ENCODE measurements around the gene TMEM86A.

Gene TMEM86A

DNA sequence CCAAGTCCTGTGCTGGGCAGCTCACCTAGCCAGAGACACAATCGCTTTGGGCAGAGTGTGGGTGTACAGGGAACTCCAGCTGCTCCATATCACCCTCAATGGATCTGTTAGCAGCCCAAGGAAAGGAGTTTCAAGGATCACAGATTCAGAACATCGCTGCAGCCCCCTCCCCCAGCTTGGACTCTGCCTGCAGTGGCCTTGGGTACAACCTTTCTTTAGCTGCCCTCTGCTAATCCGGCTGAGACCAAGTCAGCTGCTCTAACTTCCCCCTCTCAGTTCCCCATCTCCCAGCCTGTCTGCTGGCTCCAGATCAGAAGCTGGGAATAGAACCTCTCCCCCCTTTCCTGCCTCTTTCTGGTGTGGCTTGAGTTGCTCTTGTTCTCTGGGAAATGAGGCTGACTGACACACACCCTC lies 1.3 kb downstream of the TMEM86A start:
- no peak for FAIRE-seq

DNA sequence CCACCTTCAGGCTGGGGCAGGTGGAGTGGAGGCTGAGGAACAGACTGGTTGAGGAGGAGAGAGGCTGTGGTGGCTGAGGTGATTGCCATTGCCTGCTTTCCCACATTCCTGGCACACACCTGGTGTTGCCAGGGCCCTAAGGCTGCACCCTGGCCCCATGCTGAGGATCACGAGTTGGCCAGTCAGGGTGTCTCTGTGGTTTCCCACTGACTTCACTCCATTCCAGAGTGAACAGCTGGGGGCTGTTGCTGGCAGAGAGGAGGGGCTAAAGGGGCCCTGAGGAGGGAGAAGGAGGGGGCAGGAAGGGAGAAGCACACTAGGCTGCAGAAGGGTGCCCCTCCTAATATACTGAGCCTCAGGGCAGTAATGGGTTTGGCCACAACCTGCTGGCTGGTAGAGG lies 1.8 kb downstream of the TMEM86A start:
- no peak for FAIRE-seq
- DNase-seq (ENCODE audit: low spot score) = peak; percentile 20

More for the DNA sequence above, 1.3 kb downstream of the TMEM86A start:
- DNase-seq (ENCODE audit: low spot score) = no peak

DNA sequence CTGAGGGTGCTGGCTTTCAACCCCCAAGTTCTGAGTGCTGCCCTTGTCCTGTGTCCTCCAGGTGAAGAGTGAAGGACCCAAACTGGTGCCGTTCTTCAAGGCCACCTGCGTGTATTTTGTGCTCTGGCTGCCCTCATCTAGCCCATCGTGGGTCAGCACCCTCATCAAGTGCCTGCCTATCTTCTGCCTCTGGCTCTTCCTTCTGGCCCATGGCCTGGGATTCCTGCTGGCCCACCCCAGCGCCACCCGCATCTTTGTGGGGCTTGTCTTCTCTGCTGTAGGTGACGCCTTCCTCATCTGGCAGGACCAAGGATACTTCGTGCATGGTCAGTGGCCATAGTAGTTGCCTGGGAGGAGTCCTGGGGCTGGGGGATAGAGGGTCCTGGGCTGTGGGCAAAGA lies 2.3 kb downstream of the TMEM86A start:
- DNase-seq (ENCODE audit: low spot score) (no peak), FAIRE-seq (no peak)

DNA sequence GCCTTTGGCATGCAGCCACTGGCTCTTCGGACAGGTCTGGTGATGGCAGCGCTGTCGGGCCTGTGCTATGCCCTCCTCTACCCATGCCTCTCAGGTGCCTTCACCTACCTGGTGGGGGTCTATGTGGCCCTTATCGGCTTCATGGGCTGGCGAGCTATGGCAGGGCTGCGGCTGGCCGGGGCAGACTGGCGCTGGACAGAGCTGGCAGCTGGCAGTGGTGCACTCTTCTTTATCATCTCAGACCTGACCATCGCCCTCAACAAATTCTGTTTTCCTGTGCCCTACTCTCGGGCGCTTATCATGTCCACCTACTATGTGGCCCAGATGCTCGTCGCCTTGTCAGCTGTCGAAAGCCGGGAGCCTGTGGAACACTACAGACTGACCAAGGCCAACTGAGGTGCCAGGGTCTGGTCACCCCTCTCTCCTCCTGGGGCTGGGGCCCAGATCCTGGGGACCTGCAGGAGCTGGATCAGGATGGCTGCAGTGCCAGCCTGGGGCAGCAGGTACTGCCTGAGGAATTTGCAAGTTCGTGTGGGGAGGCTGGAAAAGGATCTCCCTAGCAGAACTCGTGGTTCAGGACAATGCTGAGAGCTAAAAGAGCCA lies 3.1 kb downstream of the TMEM86A start:
- DNase-seq (ENCODE audit: low spot score) (no peak), FAIRE-seq (no peak)

DNA sequence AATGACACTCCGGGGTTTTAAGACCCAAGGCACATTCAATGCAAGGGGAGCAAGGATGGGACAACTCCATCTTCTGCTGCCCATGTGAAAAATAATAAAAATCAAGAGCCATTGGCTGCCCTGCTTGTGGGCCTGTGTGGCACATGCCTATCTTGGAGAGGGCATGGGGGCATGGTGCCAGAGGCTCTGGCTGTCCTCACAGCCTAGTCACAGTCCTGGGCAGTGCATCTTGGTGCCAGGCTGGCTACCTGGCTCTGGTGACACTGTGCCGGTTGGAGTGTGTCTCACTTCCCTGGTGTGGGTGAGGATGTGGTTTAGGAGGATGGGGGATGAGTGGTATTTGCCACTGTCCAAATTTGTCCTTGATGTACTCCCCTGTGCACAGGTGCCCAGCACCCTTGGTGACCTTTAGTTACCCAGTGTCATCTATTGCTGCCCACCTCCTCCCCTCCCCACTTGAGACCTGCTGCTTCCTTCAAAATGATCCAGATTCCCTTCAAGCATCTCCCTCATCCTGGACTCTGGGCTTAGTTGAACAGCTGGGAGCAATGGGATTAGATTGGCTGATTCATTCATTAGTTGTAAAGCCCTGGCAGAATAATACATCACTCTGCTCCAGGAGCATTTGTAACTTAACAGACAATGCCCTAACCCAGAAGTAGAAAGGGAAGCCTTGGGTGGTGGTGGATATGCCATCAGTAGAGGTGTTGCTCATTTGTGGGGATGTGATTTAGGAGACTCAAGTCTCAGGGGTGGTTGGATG lies 4.6 kb downstream of the TMEM86A start:
- FAIRE-seq = no peak

DNA sequence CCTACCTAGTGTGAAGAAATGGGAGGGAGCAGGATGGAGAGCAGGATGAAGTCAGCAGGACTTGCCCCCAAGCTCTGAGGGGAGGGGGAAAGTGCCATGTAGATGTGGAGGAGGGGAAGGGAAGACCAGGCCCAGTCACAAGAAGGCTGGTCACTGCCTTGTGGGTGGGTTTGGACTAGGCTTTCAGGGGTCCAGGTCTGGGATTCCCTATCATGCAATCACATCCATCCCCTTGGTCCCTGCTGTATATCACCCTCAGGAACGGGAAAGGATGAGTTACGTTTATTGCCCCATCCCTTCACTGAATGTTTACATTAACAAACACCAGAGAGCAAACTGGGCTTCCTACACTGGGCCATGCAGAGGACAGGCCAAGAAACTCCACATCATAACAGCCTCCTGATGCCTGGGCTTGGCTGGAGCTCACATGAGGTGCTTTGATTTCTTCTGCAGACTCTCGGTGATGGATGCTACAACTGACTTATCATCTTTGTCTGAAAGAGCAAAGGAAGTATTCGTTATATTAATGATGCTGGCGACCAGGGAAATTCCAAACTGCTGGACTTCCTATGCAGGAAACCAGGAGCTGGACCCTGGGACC lies 5.6 kb downstream of the TMEM86A start:
- DNase-seq (ENCODE audit: low spot score) (no peak), FAIRE-seq (no peak)

More for the DNA sequence above, 4.6 kb downstream of the TMEM86A start:
- no peak for DNase-seq (ENCODE audit: low spot score)

DNA sequence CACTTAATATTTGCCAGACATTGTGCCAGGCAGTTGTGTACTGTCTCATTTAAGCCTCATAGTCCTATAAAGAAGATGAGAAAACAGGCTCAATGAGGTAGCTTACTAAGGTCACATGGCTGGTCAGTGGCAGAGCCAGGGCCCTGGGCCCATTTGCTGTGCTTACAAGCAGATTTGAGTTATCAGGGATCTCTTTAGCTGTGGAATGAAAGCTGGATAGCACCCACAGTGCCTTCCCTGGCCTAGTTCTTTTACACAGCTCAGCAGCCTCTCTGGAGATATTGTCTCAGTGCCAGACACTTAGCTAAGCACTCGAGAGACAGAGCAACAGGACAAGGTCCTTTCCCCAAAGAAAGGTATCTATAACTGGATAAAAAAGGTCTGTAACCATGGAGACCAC lies 6.1 kb downstream of the TMEM86A start:
- FAIRE-seq = no peak
- no peak for DNase-seq (ENCODE audit: low spot score)

DNA sequence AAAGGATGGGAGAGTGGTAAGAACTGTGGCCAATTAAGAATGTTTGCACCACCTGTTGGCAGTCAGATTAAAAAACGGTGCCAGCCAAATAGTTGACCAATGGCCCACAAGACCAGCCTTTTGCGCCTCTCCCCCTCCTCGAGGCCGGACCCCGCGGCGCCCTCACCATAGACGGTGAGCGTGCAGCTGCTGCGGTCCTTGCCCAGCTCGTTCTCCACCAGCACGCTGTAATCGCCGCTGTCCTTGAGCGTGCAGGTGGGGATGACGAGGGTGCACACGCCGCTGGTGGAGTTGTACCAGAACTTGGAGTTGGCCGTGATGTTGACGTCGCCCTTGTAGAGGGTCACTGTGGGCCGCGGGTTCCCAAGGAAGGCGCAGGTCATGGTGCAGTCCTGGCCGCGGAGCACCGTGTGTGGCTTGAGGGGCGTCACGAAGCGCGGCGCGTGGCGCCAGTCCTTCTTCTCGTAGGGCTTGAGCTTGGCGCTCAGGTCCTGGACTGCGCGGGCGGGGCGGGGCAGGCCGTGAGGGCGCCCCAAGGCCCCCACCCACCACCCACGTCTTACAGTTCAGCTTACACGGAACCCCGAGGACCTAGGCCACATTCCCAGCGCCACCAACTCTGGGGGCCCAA lies 7.2 kb downstream of the TMEM86A start:
- DNase-seq (ENCODE audit: low spot score) (no peak), FAIRE-seq (no peak)

DNA sequence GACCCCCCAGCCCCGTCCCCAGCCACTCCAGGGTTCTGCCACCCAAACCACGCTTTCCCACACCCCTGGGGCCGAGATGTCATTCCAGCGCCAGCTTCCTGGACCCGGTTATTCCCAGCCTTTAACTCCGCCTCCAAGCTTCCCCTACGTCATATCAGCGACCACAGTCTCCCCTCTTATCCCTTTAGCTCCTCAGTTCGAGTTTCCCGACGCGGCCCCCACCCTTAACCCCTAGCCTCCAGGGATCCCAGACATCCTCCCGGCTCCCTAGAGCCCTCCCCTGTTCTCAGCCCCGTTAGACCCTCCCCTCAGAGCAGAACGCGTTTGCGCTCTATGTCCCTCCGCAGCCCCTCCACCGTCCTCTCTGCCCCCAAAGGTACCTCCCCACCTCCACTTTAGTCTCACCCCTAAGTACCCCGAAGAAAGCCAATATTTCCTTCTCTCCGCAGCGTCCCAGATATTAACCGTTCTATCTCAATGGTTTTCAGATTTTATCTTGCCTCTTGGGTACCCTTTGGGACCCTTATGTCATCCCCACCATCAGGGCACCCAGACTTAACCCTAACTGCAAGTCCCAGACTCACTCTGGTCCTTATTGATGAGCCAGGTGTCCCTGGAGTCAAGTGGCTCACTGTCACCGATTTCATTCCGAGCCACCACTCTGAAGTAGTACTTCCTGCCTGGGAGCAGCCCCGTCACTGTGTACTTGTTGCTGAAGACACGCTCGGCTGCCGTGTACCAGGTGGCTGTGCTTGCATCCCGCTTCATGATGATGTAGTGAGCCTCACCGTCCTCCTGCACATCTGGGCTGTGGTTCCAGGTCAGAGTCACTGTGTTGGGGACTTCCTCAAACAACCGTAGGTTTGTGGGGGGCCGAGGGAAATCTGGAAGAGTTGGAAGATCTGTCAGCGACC lies 8.0 kb downstream of the TMEM86A start:
- FAIRE-seq = no peak
- DNase-seq (ENCODE audit: low spot score) = no peak

DNA sequence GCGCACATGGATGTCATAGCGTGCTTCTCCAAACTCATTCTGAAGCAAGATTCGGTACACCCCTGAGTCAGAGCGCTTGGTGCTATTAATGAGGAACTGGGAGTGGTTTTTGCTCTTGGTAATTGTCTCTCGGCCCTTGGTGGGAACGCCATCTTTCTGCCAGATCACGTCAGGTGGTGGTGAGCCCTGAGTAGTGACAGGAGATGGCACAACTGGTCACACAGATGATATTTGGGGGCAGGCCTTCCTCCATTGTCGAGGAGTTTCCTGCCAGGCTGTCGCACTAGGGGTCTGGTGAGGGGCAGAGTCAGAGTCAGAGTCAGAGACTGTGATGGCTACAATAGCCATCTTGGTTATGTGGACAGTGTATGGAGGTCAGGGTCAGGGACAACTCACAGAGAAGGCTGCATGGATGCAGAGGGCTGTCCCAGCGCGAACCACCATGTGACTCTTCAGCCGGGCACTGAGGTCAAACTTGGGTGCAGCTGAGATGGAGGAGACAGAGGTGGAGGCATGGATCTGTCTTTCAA lies 9.3 kb downstream of the TMEM86A start:
- FAIRE-seq (no peak), DNase-seq (ENCODE audit: low spot score) (no peak)

DNA sequence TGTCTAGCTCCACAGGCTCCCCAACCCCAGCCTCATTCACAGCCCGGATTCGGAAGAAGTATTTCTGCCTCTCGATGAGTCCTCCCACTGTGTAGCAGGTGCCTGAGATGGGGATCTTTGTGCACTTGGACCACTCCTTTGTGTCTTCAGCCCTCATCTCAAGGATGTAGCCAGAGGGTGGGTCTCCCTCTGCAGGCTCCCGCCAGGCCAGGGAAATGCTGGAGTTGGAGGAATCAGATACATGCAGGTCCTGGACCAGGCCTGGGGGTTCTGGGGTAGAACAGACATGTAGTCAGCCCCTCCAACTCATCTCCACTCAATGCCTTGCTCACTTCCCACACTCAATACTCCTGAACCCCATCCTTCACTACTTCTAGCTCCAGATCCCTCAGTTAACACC lies 10.8 kb downstream of the TMEM86A start:
- DNase-seq (ENCODE audit: low spot score) = no peak
- FAIRE-seq = no peak

DNA sequence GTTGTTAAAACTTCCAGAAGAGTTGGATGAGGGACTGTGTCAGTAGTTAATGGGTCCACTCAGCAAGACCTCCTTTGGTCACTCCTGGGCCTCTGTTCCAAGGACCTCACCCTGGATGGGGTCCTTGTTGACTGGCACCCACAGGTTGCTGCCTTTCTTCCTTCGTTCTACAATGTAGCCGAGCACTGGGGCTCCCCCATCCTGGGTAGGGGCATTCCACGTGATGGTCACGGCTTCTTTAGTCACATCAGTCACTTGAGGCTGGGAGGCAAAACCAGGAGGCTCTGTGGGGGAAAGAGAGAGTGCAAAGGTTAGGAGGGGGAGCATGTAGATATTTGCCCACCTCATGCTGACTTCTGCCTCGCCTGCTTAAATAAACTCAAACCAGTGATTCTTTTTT lies 12.0 kb downstream of the TMEM86A start:
- FAIRE-seq (no peak), DNase-seq (ENCODE audit: low spot score) (no peak)

DNA sequence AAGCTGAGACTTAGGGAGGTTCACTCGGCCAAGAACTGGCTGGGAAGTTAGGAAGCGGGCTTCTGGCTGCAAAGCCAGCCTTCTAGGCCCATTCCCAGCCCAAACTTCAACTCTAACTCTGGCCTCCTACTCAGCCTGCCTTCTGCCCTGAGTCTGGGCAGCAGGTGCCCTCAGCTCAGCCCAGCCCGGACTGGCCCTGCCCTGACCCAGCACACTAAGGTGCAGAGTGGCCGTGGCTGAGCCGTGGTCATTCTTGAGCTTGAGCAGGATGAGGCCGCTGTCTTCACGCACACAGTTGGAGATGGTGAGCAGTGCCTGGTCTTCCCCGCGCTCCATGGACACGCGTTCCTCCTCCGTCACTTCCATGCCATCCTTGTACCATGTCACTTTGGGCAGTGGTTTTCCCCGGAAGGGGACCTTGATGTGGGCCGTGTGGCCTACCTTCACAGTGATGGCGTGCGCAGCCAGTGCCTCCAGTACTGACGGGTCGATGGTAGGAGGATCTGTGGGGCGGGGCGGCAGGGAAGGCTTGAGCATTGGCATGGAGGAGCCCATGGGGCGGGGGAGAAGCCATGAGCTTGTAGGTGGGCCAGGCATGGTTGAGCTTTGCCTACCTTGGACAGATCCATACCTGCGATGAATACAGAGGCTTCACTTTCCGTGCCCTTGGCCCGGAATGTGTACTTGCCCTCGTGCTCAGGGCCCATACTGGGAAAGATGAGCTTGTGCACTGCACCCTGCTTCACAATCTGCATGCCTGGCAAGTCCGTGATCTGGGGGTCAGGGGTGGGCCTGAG lies 15.3 kb downstream of the TMEM86A start:
- FAIRE-seq = no peak
- no peak for DNase-seq (ENCODE audit: low spot score)

DNA sequence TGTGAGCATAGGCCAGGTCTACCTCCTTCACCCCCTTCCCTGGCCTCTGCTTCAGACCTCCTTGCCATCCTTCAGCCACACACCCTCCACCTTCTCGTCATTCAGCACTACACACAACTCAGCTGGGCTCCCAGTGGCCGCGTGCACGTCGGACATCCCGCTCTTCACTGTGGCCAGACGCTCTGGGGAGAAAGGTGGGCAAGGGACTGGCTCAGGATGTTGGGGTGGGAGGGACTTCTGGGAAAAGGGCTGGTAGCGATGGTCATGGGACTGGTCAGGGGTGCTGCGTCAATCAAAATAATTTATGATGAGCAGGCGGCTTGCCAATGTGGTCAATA lies 15.8 kb downstream of the TMEM86A start:
- DNase-seq (ENCODE audit: low spot score) (no peak), FAIRE-seq (no peak)

DNA sequence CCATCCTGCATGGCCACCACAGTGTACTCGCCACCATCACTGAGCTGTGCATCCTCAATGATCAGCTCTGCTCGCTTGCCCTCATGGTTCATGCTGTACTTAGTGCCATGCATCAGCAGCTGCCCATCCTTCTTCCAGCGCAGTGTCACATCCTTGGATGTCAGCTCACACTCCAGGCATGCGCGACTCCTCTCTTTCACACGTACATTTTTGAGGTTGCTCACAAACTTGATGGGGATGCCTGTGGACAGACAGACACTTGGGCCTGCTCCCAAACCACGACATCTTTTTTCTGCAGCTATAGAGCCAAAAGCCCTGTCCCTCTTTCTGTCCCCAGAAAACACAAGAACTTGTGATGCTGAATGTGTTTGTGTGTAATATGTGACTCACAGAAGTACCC lies 16.9 kb downstream of the TMEM86A start:
- peak; percentile 70 for FAIRE-seq
- DNase-seq (ENCODE audit: low spot score) = no peak

DNA sequence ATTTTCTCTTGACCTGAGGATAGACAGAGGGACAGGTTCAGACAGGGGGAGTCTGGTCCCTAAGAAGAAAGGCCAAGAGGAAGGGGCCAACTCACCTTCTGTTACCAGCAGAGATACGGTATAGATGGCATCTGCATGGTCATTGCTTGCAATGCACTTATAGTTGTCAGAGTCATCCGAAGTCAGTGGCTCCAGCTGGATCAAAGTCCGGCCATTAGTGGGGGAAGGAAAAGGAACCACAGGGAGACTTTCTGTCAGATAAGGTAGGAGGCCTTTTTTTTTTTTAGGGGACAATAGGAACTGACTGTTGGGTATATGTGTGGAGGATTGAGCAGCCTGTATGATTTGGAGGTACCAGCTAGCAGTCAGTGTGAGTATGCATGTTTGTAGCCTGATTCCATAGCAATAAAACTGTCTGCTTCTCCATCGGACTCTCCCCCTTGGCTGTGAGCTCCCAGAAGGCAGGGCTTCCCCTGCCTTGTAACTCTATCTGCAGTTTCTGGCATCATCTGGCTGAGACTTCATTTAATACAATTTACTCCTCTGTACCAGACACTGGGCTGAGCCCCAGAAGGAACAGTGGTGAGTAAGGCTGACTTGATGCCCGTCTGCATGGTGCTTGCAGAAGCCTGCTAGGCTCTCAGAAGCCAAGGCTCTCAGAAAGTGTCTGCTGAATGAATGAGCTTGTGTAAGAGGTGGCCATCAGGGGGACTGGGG lies 21.7 kb downstream of the TMEM86A start:
- FAIRE-seq = no peak

DNA sequence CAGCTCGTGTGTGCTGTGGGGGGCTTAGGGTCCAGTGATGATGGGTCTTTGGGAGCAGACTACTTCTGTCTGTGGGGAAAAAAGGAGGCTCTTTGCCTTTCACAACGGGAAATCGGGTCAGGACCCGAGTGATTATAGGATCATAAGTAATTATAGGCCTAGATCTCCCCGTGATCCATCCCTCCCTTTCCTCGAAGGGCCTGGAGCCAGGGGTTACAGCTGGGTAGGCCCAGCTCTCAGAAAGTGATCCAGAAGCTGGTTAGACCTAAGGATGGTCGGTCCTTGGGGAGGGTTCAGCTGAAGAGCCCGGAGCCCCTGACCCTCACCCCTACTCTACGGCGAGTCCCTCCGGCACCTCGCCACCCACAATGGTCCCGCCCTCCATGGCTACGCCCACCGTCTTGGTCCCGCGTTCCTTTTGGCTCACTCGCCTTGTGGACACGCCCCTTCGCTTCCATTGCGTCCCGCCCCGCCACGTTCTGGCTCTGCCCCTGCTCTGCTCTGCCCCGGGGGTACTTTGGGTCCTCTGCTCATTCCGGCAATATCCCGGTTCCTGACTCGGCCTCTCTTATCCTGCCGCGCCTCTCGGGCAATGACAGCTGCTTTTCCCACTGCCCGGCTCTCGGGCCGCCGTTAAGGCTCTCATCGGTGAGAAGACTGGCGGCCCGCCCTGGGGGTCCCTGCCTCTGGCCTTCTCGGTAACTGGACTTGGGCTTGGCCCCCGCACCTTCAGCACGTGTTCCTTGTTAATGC lies 22.4 kb downstream of the TMEM86A start:
- DNase-seq (ENCODE audit: low spot score) (no peak), FAIRE-seq (no peak)

More for the DNA sequence above, 21.7 kb downstream of the TMEM86A start:
- no peak for DNase-seq (ENCODE audit: low spot score)

DNA sequence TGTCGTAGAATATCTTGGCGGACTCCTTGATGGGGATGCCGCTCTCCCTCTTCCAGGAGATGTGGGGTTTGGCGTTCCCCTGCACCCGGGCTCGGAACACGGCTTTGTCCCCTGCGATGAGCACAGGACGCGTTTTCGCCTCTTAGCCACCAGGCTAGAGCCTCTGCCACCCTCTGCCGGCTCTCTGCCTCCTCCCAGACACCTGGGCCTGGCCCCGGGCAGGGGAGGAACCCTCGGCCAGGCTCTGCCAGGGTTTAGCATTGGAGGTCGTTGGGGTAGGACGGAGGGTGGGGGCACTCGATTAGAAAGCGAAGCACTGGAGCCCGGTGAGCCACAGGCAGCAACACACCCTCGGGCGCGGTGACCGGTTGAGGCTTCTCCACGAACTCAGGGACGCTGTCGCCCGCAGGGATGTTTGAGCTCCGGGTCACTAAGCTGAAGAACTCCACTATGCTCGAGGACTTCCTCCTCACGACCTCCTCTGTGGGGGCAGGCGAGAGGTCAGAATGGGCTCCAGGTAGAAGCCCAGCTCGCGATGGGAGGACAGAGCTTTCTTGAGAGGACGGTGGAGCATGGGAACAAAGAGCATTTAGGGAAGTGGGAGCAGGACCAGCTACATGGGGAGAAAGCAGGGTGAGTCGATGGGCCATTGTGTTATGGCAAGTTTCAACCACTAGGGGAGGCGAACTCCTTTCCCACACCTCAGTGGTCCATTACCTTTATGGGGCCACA lies 23.1 kb downstream of the TMEM86A start:
- FAIRE-seq (no peak), DNase-seq (ENCODE audit: low spot score) (no peak)
